Activated T-cell treated with anti-CD3 and anti-CD28 coated beads for 4 hours (primary cell): ENCODE data around the gene GCNA.
A peak's percentile ranks its signal among the peaks of the same experiment; 100 is the strongest.
"Not testable (repeated sequence)": the region's sequence is repeated elsewhere in the genome, so short reads cannot be mapped to it uniquely, and the experiment has no call there.

Source experiments
- DNase-seq: peaks from one replicate; pipeline ENCODE4 v3.0.0-alpha.2; 2020

The GCNA gene

DNA sequence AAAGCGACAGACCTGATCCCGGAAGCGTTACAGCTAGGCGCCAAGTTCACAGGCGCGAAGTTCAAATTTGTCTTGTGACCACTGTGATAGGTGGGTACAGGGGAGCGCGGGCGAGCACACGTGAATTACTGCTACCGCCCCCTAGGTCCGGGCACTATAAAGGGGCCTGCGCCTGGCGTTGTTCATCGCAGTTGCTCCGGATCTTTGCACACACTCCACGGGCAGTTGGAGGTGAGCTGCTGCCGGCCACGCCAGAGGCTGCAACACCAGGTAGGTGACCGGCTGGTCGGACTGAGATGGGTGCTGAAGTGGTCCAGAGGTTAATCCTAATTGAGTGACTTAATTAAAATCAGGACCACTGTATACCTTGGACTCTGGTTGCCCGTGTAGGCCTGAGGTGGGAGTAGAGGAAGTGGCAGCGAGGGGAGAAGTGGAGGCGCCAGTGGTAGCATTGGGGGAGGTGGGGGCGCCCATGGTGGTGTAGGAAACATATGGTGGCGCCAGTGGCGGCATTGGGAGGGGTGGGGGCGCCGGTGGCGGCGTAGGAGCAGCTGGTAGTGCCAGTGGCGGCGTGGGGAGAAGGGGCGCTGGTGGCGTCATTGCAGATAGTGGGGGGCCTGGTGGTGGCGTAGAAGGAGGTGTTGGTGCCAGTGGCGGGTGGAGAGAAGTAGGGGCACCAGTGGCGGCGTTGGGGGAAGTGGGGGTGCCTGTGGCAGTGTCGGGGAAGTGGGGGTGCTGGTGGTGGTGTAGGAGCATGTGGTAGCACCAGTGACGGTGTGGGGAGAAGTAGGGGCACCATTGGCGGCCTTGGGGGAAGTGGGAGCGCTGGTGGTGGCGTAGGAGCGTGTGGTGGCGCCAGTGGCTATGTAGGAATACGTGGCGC lies at the start of gene GCNA:
TSS of gene GCNA (plus strand) at position 185 of the 883 bp plus-strand sequence. CDS start 2,385 bp downstream, outside the sequence.
- no peak for DNase-seq

DNA sequence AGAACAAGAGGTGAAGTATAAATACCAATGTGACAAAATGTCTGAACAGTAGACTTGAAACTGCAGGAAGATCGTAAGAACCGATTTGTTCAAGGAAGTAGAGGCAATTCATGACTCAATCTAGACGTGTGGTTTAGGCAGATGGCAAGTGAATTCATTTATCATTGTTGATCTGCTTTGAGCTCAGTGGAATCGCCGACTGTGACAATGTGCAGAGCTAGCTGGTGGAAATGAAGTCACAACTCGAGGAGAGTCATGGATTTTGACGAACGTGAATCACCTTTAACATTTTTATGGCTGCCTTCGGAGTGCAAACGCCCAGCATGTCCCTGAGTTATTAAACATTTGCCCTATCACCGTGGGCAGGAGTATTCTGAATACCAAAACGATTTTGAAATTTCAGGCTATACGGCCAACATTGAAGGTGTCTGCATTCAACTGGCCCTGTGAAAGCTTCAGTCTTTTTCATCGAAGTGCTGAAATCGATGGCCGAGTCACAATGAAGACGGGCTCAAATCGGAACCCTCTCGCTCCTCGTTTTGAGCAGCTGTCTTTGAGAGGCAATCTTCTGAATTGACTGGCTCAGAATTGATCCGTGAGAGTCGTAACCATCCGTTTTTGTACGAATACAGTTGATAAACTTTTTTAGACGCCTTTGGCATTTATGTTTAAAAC lies 46.0 kb upstream of the GCNA start:
- DNase-seq, result peak; percentile 40

GRCh38 chrX:71532753-71533425 lies 45.3 kb upstream of the GCNA start, which contains the start of gene OGT:
TSS of gene OGT (plus strand) at chrX:71533104. CDS start at chrX:71533300, 196 bp downstream.
- peak; percentile 80 for DNase-seq

DNA sequence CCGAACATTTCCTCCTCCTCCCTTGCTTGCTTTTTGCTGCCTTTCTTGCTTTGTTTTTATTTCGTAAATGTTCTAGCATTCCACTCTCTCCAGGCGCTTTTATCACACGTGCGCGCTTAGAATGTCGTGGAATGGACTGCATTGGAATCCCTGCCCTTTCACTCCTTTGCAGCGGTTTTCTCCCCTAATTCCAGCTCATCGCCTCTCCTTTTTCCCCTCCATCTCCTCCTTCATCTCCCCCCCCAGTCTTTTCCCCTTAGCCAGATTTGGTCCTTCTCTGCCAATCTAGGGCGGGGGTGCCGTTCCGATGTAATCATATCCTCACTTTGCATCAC lies 44.8 kb upstream of the GCNA start:
- DNase-seq, result no peak

DNA sequence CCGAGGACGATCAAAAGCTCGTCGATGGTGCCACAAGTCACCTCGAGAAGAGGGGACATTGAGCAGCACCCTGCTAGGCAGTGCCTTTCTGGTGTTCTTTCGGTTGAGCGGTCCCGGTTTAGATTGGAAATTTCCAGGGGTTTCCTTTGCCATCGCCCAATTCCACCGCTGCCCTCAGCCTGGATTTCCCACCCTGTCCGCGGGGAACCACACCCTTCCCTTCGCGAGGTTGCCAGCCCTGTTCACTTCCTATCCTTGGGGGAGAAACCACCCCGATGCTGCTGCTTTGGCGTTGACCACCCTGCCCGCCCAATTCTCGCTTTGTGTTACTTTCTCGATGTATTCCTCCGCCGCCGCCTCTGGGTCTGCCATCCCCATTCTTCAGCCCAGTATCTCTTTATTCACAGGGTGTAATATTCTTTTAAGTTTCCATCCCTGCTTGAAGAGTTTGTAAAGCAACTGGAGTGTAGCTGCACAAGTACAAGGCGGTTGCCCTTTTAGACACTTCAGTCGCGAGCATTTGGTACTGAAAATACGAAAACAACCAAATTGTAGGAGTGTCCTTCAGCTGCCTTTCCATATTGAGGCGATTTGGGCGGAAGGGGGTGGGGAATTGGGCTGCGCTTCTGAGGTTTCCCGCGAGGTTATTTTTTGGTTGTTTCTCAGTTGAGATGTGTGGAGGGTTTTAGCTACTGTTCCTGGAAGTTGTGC lies 44.2 kb upstream of the GCNA start:
- DNase-seq, result peak; percentile 47

DNA sequence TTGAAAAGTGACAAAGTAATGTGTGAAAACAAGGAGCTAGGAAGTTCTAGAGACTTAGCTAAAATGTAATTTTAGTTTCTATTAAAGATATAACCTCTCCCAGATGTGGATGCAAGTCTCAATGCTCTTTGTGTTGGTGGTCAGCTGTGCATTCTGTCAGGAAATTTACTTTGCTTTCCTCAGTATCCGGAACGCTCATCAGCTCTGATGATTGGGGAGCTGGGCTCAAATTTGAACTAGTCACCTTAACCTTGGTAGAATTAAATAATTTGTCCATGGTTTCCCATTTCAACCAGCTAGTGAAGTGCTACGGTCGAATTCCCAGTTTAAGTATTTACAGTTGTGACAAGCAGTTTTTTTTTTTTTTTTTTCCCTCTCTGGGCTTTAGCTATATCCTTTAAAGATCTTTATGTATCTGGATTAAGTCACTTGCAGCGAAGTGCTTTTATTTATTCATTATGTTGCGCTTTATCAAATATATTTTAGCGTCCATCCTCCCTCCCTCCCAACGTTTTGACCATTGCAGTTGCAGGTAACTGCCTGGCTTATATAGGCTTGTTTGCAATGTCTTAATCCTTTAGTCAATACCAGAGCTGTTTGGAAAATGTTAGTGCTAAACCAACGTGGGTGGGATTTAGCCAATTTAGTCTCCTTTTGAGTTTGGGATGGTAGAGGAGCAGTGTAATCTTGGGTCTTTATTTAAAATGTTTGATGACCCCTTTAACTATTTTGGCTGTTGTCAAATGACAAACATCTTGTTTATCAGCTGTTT lies 43.3 kb upstream of the GCNA start:
- no peak for DNase-seq

DNA sequence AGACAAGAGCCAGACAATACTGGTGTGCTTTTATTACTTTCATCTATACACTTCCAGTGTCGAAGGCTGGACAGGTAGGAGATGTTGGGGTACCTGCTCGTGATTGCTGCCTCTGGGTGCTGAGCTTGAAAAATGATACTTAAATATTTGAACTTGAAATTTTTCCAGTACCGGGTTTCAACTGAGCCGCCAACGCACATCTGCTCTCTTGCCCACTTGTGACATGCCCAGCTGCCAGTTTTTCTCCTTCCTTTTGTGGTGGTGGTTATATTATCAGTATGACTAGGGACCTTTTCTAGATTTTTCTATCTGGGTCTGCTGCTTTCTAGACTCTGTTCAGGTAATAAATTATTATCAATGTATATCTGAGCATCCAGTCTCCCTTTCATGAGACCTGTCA lies 42.0 kb upstream of the GCNA start:
- no peak for DNase-seq

GRCh38 chrX:71537743-71538142 lies 40.5 kb upstream of the GCNA start:
- no peak for DNase-seq

GRCh38 chrX:71540801-71541200 lies 37.4 kb upstream of the GCNA start:
- no peak for DNase-seq

DNA sequence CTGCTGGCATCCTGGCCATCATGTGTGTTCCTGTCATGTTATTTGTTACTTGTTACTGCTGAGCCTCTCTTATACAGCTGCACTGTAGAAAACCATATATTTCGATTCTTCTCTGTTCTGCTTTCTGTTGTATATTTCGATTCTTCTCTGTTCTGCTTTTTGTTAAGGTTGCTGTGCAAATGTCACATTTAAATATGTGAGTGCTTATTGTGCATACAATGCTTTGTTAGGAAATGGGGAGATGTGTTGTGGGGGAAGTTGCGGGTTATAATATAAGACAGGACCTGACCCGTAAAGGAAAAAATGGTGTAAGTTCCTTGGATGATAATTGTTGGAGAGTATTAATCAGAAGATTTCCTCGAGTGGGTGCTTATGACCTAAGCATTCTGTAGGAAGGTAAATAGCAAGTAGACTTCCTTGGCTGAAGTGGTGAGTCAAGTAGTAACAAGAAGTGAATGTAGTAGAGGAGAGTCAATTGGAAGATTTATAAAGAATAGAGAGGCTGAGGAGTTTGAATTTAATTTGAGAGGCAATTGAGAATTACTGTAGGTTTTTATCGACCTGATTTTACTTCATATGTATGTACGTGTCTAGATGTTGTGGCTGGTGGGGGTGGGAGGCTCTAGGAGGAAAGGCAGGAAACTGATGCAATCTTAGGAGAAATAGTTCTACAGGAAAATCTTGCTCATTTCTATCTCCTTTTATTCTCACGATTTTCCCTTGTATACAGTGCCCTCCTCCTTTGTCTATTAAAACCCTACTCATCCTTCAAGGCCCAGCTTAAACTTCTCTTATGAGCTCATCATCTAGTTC lies 36.8 kb upstream of the GCNA start:
- no peak for DNase-seq

GRCh38 chrX:71542411-71542810 lies 35.8 kb upstream of the GCNA start:
- DNase-seq, result no peak

DNA sequence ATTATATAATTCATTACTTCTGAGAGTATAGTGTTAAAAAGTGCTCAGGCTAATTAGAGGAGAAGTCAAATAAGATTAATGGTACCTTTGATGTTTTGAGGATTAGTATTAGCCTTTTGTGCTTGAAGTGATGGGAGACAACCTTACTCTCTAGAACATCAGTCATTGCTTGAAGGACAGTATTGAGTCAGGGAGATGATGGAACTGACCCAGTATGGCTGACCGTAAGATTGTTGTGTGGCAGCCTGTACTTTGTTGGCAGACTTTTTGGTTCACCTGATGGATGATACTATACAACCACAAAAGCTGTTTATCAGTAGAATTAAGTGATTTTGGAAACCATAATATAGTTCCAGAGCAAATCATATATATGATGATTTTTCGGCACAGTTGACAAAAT lies 35.4 kb upstream of the GCNA start:
- no peak for DNase-seq

DNA sequence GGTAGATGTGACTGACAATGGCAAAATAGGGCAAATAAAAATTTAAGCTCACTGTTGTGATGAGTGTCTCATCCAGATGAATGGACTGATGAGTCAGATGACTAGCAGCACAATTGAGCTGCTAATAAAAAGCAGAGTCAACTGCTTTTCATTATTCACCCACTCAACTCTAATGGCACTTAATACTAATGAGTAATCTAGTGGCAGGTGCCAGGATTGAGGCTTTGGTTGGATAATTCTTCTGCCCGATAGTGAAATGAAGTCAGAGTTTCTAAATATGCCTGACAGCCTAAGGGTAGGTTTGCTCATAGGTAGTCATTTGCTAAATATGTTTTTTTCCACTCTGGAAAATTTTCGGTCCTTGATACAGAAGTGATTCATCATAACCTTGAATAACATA lies 34.9 kb upstream of the GCNA start:
- DNase-seq, result no peak

GRCh38 chrX:71545364-71545763 lies 32.9 kb upstream of the GCNA start:
- DNase-seq, result no peak

DNA sequence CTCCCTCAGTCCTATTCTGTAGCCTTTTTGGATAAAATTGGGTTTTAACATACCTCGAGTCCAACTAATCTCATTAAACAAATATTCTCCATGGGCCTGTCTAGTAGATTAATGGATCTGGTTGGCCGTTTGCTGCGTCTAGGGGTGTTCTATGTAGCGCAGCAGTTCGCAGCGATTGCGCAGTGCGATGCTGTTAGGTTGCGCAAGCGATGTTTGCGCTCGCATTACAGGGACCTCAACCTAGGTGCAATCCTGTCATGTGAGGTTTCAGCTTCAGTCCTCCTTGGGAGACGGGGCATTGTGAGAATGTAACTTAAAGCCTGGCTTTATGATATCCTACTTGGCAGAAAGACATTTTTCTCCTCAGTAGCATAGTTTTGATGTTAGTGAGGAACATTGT lies 31.4 kb upstream of the GCNA start:
- DNase-seq, result no peak

DNA sequence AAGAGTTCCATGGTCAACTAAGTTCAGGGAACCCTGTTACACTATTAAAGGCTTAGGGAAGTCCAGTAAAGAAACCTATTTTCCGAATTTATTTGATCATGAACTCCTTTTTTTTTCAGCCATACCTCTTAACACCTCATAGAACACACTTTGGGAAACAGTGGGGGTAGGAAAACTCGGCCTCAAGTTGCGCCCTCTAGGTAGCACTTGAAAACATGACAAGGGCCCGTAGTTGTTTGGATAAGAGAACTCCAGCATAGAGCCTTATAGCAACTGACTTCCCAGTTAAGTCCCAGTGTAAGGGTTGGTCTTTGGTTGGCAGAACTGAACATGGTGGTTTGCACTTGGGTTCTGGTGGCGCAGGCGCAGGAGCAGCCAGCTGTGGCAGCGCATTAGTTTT lies 30.9 kb upstream of the GCNA start:
- DNase-seq, result no peak

DNA sequence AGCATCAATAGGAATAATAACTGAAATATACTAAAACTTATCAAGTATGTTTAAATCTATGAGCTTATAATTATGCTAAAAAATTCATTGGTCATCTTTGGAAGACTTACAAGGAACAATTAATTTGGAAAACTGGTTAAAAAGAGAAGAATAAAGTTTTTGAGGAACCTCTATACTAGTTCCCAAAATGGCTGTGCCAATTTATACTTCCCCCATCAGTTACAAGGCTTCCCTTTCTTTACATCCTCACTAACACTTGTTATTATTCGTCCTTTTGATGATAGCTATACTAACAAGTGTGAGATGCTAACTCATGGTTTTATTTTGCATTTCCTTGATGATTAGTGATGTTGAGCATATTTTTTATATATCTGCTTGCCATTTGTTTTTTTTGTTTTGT lies 28.3 kb upstream of the GCNA start:
- no peak for DNase-seq

GRCh38 chrX:71550578-71550977 lies 27.7 kb upstream of the GCNA start:
- no peak for DNase-seq

- no peak for DNase-seq
Observed at GRCh38 chrX:71556036-71556435, 22.2 kb upstream of the GCNA start.

DNA sequence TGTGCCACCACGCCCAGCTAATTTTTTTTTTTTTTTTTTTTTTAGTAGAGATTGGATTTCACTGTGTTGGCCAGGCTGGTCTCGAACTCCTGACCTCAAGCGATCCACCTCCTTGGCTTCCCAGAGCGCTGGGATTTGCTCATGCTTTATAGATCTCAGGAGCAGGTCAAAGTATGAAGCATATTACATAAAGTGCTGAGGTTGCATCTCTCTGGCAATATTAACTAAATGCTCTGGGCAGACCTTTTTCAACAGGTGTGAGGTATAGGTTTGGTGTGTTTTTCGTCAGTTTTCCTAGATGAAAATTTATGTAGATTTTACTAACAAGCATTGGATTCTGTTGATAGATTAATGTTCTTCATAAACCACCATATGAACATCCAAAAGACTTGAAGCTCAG lies 19.3 kb upstream of the GCNA start:
- DNase-seq, result no peak

- DNase-seq, result not testable (repeated sequence)
Observed at GRCh38 chrX:71559773-71560172, 18.5 kb upstream of the GCNA start.
